HEK293T (cell line): Measurements from ENCODE around the gene GPA33.

ENCODE experiments used
- ARNT ChIP-seq: fragments of 450-650 bp; IDR thresholded peaks from 2 replicates; pipeline ENCODE4 v1.6.1; 2017; ENCODE audit warnings: mild to moderate bottlenecking
- BHLHE40 ChIP-seq: fragments of 450-650 bp; IDR thresholded peaks from 2 replicates; pipeline ENCODE4 v1.6.1; 2016; ENCODE audit warnings: mild to moderate bottlenecking, moderate library complexity, borderline replicate concordance
- ELF4 ChIP-seq: fragments of 450-650 bp; IDR thresholded peaks from 2 replicates; pipeline ENCODE4 v1.6.1; 2017; ENCODE audit warnings: antibody characterized with exemption
- FOXA1 ChIP-seq: fragments of 450-650 bp; IDR thresholded peaks from 2 replicates; pipeline ENCODE4 v1.6.1; 2016; ENCODE audit warnings: mild to moderate bottlenecking
- FOXK2 ChIP-seq: fragments of 450-650 bp; IDR thresholded peaks from 2 replicates; pipeline ENCODE4 v1.6.1; 2016; ENCODE audit warnings: mild to moderate bottlenecking
- FOXM1 ChIP-seq: fragments of 450-650 bp; IDR thresholded peaks from 2 replicates; pipeline ENCODE4 v1.6.1; 2017; ENCODE audit warnings: mild to moderate bottlenecking, borderline replicate concordance
- HDGF ChIP-seq: fragments of 450-650 bp; IDR thresholded peaks from 2 replicates; pipeline ENCODE4 v1.6.1; 2017; ENCODE audit warnings: antibody characterized with exemption, borderline replicate concordance
- L3MBTL2 ChIP-seq: fragments of 450-650 bp; conservative IDR thresholded peaks from 2 replicates; pipeline ENCODE4 v1.6.1; 2016; ENCODE audit warnings: mild to moderate bottlenecking
- LEF1 ChIP-seq: fragments of 450-650 bp; IDR thresholded peaks from 2 replicates; pipeline ENCODE4 v1.6.1; 2017; ENCODE audit warnings: mild to moderate bottlenecking, borderline replicate concordance
- NFRKB ChIP-seq: fragments of 450-650 bp; IDR thresholded peaks from 2 replicates; pipeline ENCODE4 v1.6.1; 2016; ENCODE audit warnings: mild to moderate bottlenecking, moderate library complexity
- SP1 ChIP-seq: fragments of 450-650 bp; IDR thresholded peaks from 2 replicates; pipeline ENCODE4 v1.6.1; 2017
- SUZ12 ChIP-seq: fragments of 450-650 bp; IDR thresholded peaks from 2 replicates; pipeline ENCODE4 v1.6.1; 2016; ENCODE audit warnings: mild to moderate bottlenecking
- ZNF384 ChIP-seq: fragments of 450-650 bp; IDR thresholded peaks from 2 replicates; pipeline ENCODE4 v1.6.1; 2016
- TF ChIP-seq, protein P1 (sequence below): fragments of 450-650 bp; IDR thresholded peaks from 2 replicates; pipeline ENCODE4 v1.6.1; 2016

DNA sequence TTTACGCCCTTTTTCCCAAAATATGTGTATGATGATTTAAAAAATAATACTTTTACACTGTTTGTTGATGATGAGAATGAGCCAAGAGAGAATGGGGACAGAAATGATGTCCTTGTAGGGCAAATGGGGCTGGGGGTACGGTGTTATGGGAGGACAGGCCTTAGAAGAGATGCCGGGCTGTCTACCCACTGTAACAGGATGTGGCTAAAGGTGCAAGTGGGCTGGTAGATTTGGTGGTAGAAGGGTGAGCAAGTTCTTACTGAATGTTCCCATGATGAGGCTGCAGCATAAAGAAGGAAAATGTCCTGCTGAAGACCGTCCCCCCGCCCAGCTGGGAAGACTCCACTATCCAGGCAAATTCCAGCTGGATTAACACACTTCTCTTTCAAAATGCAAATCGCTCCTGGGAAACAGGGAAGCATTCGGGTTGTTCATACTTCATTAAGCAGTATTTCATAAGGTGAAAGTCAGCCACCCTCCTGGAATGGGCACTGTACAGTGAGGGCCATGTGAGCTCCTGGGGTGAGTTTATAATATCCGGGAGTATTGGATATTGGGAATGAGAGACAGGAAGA lies 14.0 kb downstream of the GPA33 start:
- TF ChIP-seq FOXK2 (no peak), HDGF (no peak), SP1 (no peak), NFRKB (no peak), ZNF384 (no peak), FOXM1 (no peak), SUZ12 (no peak), LEF1 (no peak), BHLHE40 (no peak), ARNT (no peak), FOXA1 (no peak), ELF4 (no peak), L3MBTL2 (no peak)
- TF ChIP-seq, protein P1, sequence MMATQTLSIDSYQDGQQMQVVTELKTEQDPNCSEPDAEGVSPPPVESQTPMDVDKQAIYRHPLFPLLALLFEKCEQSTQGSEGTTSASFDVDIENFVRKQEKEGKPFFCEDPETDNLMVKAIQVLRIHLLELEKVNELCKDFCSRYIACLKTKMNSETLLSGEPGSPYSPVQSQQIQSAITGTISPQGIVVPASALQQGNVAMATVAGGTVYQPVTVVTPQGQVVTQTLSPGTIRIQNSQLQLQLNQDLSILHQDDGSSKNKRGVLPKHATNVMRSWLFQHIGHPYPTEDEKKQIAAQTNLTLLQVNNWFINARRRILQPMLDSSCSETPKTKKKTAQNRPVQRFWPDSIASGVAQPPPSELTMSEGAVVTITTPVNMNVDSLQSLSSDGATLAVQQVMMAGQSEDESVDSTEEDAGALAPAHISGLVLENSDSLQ = no peak
